Stimulated activated CD4-positive, alpha-beta T cell treated with anti-CD3 and anti-CD28 coated beads, Interleukin-1b, Interleukin-23, amount 100 ng/mL, for 1 hour (primary cell): Measurements from ENCODE around the gene KCNK13.
"Not testable (repeated sequence)": the region's sequence is repeated elsewhere in the genome, so short reads cannot be mapped to it uniquely, and the experiment has no call there.

Source experiments
- DNase-seq, 2 donors: peaks; one replicate each; pipeline ENCODE4 v3.0.0-alpha.2; 2020; ENCODE audit warnings: low read depth in 2 of 2

Gene KCNK13

GRCh38 chr14:90061685-90062126 lies at the start of gene KCNK13:
KCNK13 (plus strand) TSS chr14:90061994; CDS start chr14:90062206, 212 bp downstream.
- DNase-seq: no peak

GRCh38 chr14:90017371-90017770 lies 44.4 kb upstream of the KCNK13 start:
- no peak for DNase-seq

- DNase-seq: no peak
Observed at GRCh38 chr14:90019824-90020523, 41.8 kb upstream of the KCNK13 start.

GRCh38 chr14:90023176-90023896 lies 38.5 kb upstream of the KCNK13 start:
- DNase-seq: no peak

GRCh38 chr14:90024910-90025309 lies 36.9 kb upstream of the KCNK13 start:
- DNase-seq: no peak

GRCh38 chr14:90026608-90027007 lies 35.2 kb upstream of the KCNK13 start:
- DNase-seq: not testable (repeated sequence)

- DNase-seq: no peak
Observed at GRCh38 chr14:90027842-90028241, 34.0 kb upstream of the KCNK13 start.

- no peak for DNase-seq
Observed at GRCh38 chr14:90034156-90034555, 27.6 kb upstream of the KCNK13 start.

- no peak for DNase-seq
Observed at GRCh38 chr14:90034835-90035525, 26.8 kb upstream of the KCNK13 start.

- DNase-seq: no peak
Observed at GRCh38 chr14:90039253-90040010, 22.4 kb upstream of the KCNK13 start.

GRCh38 chr14:90040411-90040810 lies 21.4 kb upstream of the KCNK13 start:
- DNase-seq: no peak

- no peak for DNase-seq
Observed at GRCh38 chr14:90042496-90043252, 19.1 kb upstream of the KCNK13 start.

GRCh38 chr14:90045616-90046015 lies 16.2 kb upstream of the KCNK13 start:
- DNase-seq: no peak

- no peak for DNase-seq
Observed at GRCh38 chr14:90049390-90049789, 12.4 kb upstream of the KCNK13 start.

- DNase-seq: no peak
Observed at GRCh38 chr14:90050271-90050670, 11.5 kb upstream of the KCNK13 start.

- no peak for DNase-seq
Observed at GRCh38 chr14:90053044-90053443, 8.8 kb upstream of the KCNK13 start.

GRCh38 chr14:90054803-90055202 lies 7.0 kb upstream of the KCNK13 start:
- DNase-seq: no peak

- DNase-seq: no peak
Observed at GRCh38 chr14:90056826-90057225, 5.0 kb upstream of the KCNK13 start.

GRCh38 chr14:90058876-90059458 lies 2.8 kb upstream of the KCNK13 start:
- no peak for DNase-seq

- peak in 1 of 2 donors; percentile 30 for DNase-seq
Observed at GRCh38 chr14:90060312-90060964, 1.4 kb upstream of the KCNK13 start.
